NCI-H2029 (cell line): ENCODE measurements around the gene TTLL12.

ENCODE experiments used
- DNase-seq: peaks from one replicate; lab custom pipeline; 2025; lab: John Stamatoyannopoulos, UW

Gene TTLL12

DNA sequence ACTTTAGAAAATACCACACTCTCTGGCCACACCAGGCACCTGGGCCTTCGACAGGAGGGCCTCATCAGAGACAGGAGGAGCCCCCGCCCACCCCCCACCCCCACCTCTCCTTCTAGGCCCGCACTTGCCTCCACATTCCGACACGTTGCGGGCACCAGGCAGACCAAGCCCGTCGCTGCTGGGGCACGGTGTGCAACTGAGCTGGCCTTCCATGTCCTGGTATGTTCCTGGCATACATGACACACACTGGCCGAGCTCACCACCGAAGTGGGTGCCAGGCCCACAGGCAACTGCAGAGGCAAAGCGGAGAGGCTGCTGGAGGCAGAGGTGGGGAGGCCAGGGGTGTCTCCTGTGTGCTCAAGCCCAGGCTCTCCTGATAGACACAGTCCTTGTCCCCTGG, 27.0 kb upstream of the TTLL12 start:
- DNase-seq = no peak

DNA sequence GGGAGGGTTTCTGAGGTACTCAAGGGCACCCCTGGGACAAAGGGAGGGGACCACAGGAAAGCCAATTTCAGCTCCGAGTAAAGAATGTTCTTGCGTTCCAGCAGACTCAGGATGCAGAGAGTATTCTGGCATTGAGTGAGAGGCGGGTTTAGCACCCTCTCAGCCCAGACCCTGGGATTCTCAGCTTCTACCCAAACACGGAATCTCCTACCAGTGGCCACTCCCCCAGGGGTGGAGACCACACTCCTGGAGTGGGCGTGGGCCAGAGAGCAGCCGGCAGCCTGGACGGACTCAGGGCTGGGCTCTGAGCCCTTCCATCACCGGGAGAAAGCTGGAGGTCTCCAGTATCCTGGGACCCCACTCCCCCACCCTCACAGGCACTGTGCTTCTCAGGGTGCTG, 26.1 kb upstream of the TTLL12 start:
- DNase-seq = no peak

GRCh38 chr22:43212434-43212952, 25.6 kb upstream of the TTLL12 start:
- DNase-seq = no peak

GRCh38 chr22:43211941-43212433, 25.1 kb upstream of the TTLL12 start:
- no peak for DNase-seq

- DNase-seq = no peak
Observed at GRCh38 chr22:43210631-43211515, 23.9 kb upstream of the TTLL12 start.

DNA sequence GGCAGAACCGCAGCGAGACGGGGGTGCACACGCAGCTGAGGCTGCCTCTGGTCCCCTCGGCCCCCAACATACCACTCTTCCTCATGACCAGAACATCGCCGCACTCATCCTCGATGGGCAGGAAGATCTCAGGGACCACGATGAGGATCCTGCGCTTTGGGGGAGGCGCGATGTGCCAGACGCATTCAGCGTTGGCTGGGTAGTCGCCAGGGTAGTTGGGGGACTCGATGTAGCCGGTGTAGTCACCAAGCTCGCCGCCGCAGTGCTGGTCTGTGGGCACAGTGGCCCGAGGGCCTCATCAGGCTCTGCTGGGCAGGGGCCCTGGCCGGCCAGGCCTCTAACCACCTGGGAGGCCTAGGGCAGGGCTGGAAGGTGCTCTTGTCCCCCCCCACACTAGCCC, 23.0 kb upstream of the TTLL12 start:
- no peak for DNase-seq

GRCh38 chr22:43209523-43209890, 22.6 kb upstream of the TTLL12 start:
- no peak for DNase-seq

DNA sequence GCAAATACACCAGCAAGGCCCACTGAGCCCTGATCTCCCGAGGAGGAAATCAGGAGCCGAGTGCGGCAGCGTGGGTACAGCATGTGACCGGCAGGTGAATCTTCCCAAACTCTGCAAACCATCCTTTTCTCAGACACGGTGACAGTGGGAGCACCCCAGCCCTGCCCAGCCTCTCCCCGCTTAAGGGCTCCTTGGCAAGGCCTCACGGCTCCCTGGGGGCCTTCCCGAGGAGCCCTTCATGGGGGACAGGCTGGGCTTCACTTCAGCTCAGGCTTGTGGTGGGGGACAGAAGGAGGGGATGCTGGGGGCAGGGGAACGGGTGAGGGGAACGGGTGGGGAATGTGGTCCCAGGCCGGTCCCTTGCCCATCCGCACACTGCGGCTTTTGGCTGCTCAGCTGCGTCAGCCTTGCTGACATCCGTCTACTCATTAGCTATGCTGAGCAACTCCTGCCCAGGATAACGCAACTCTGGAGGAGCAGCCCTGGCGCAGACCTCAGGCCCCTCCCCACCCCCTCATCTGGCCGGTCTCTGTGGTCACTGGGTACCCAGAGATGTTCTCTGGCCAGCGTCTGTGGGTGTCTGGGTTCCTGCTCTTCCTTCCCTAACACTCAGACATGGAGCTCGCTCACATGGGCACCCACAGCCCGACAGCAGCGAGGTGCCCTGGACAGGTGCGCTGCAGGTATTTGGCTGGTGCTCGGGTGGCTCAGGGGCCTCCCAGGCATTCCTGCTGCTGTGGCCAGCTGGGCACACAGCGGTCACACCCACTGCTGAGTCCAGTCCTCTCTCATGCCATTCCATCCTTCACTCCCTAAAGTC, 22.0 kb upstream of the TTLL12 start:
- DNase-seq = no peak

- no peak for DNase-seq
Observed at GRCh38 chr22:43207849-43208702, 21.1 kb upstream of the TTLL12 start.

- DNase-seq = no peak
Observed at GRCh38 chr22:43207386-43207785, 20.5 kb upstream of the TTLL12 start.

GRCh38 chr22:43206509-43207161, 19.7 kb upstream of the TTLL12 start:
- DNase-seq = no peak

DNA sequence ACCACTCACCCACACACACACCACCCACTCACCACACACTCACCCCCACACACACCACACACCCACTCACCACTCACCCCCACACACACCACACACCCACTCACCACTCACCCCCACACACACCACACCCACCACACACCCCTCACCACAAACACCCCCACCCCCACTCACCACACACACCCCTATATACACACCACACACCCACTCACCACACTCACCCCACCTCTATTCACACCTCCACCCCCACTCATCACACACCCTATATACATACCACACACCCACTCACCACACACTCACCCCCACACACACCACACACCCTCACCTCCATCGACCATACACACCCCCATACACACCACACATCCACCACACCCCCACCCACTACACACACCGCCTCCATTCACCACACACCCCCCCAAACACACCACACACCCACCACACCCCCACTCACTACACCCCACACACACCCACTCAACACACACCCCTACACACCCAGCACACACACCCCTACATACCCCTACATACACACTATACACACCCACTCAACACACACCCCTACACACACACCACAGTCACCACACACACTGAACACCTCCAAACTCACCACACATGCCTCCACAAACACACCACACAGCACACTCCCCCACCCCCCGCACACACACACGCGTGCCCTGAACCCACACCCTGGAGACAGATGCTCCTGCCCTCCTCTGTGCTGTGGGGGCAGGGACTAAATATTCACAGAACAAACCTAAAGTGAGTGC, 19.0 kb upstream of the TTLL12 start:
- no peak for DNase-seq

DNA sequence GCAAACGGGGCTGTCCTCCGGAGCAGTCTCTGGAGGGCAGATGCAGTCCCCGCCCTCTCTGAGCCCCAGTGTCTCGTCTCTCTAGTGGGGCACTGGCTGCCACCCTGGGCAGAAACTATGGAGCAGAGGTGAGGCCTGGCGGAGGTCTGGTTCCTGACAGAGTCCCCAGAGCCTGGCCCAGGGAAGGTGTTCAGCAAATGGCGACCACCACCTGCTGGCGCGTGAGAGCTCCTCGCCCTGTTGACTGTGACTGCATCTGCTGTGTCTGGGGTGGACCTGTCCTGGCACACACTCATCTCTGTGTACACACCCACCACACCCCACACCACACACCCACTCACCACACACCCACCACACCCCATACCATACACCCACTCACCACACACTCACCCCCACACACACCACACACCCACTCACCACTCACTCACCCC, 18.3 kb upstream of the TTLL12 start:
- DNase-seq = no peak

DNA sequence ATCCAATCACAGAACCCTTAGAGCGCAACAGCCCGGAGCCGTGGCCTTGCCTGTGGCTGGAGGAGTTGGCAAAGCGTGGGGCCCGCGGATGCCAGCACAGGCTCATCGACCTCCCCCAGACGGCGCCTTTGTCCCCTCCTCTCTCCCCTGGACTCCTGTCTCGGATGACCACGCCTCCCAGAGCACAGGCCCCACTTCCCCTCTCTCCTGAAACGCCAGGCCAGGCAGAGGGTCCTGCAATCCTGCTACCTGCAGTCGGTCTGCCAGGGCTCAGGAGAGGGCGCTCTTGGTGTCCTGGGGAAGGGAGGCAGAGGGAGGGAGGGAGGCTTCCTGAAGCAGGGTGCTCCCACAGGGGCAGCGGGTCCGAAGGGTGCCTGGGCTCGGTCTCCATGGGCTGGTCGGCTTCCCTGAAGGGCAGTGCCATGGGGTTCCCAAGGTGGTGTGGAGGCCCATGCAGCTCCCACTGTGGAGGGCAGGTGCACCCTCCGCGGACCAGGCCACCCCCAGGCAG, 16.6 kb upstream of the TTLL12 start:
- DNase-seq = no peak

- DNase-seq = no peak
Observed at GRCh38 chr22:43202756-43203410, 15.9 kb upstream of the TTLL12 start.

GRCh38 chr22:43202326-43202725, 15.4 kb upstream of the TTLL12 start:
- no peak for DNase-seq

- DNase-seq = no peak
Observed at GRCh38 chr22:43201486-43202219, 14.7 kb upstream of the TTLL12 start.

GRCh38 chr22:43200555-43200954, 13.6 kb upstream of the TTLL12 start:
- DNase-seq = no peak

DNA sequence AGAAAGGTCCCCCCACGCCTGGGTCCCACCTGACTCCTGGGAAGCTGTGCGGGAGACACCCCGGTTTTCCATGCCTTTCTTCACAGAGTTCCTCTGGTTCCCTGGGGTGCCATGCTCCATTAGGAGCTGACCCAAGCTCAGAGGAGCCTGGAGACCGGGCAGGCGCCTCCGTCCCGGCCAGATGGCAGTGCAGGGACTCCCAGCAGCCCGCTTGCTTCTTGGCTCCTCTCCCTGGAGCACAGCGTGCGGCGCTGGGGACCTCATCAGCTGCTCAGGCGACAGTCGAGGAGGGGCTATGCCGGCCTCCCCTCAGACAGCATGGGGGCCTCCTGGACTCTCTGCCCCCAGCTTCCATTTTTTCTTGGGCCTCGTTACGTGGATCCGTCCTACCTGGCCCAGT, 13.1 kb upstream of the TTLL12 start:
- no peak for DNase-seq
